Omental fat pad (tissue), 4 donors: Measurements from ENCODE around the gene SAMD8. TPM values are rescaled to one million over a fixed set of nuclear protein-coding genes. Genes with fewer than 3 reads are reported as not detected.

ENCODE experiments used
- ATAC-seq: fragments of 150-250 bp; one replicate; pipeline ENCODE4 v1.9.1; 2016; ENCODE audit warnings: mild to moderate bottlenecking, moderate library complexity; ENCODE audit not compliant: low FRiP score
- DNase-seq: peaks from one replicate; pipeline ENCODE4 v3.0.0-alpha.2; 2019; ENCODE audit warnings: low spot score
- CTCF ChIP-seq, 3 donors: fragments of 450-650 bp; IDR thresholded peaks; one replicate each; pipeline ENCODE4 v1.5.1; 2016 to 2017; ENCODE audit warnings: antibody characterized with exemption in 3 of 3, mild to moderate bottlenecking in 3 of 3, moderate library complexity in 2 of 3
- total RNA-seq, 4 donors: library from RNA; depleted of rRNA; stranded (reverse); fragments of >200 nt; gene quantifications; one replicate each; pipeline ENCODE4 v1.1.0, GENCODE V29; 2016

The SAMD8 gene
- total RNA-seq, 4 donors from 2014 or later, result 38.9 to 54.2 (median 43.7) TPM

DNA sequence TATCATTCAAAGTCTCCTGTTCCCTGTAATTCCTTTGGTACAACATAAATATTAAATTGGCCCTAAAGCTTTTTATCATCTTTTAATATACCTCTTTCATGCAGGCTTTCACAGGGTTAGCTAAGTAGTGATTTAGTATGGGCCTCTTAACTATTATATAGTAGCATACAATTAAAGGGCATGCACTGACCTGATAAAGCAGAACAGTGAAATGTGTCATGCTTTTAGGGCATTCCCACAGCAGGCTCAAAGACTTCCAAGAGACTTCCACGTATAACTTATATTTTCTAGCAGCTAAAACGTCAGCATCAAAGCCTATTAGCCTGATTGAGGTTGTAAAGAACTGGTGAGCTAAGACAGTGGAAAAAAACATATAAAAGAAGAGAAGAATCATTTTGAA, 35.3 kb downstream of the SAMD8 start:
- TF ChIP-seq CTCF (IDR thresholded peaks at IDR 0.05), result no peak
- ATAC-seq, result no peak
- no peak for DNase-seq

- DNase-seq (no peak), ATAC-seq (no peak)
- no peak for TF ChIP-seq CTCF (IDR thresholded peaks at IDR 0.05)
Measured at GRCh38 chr10:75150656-75151055, 39.2 kb downstream of the SAMD8 start.

GRCh38 chr10:75159519-75159918, 48.1 kb downstream of the SAMD8 start:
- TF ChIP-seq CTCF (IDR thresholded peaks at IDR 0.05), result no peak
- no peak for ATAC-seq
- no peak for DNase-seq

DNA sequence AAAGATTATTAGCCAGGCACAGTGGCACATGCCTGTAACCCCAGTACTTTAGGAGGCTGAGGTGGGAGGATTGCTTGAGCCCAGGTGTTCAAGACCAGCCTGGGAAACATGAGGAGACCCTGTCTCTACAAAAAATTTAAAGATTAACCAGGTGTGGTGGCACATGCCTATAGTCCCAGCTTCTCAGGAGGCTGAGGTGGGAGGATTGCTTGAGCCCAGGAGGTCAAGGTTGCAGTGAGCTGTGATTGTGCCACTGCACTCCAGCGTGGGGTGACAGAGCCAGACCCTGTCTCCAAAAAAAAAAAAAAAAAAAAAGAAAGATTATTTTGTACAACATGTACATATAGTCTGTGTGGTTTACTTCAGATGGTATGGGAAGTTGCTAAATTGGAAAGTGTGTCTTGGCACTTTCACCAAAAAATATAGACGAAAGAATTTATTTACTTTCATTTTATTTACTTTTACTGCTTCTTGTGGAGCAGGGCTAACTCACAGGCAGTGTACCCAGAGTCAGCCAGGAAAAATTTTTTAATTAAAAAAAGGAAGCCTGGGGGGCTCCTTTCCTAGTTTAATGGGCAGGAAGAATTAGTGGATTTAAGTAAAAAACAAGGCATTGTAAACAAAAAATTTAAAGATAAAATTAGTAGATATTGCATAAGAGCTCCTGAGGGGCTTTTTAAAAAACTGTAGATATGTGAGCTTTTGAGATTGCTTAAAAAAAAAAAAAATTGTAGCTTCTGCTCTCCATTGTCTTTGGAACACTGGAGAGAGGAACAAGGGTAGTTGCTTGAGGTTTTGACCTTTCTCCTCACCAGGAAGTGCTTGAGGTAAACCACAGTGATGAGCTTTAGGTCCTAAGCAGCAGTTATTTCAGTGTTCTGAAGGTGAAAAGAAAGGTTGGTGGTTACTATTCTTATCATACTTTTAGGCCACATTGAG, 54.5 kb downstream of the SAMD8 start:
- DNase-seq (no peak), ATAC-seq (no peak)
- TF ChIP-seq CTCF (IDR thresholded peaks at IDR 0.05), result no peak

DNA sequence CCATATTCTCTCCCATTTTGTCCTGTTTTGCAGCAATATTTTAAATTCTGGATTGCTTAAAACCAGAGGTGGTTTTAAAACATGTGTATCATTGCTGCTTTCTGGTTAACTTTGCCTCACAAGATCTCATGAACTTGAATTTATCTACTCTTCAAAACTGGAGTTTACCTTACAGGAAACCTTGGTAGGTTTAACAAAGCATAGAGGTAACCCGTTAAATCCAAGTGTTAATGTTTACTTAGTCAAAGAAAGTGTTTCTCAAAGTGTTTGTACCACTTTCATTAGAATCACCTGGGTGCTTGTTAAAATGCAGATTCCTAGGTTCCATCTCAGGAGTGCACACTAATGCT, 55.1 kb downstream of the SAMD8 start:
- no peak for TF ChIP-seq CTCF (IDR thresholded peaks at IDR 0.05)
- no peak for DNase-seq
- ATAC-seq, result no peak

GRCh38 chr10:75168275-75168674, 56.8 kb downstream of the SAMD8 start:
- no peak for DNase-seq
- no peak for TF ChIP-seq CTCF (IDR thresholded peaks at IDR 0.05)
- no peak for ATAC-seq

GRCh38 chr10:75170215-75170614, 58.8 kb downstream of the SAMD8 start:
- no peak for ATAC-seq
- no peak for TF ChIP-seq CTCF (IDR thresholded peaks at IDR 0.05)
- DNase-seq, result no peak
